Measurements from ENCODE around the gene RDH12.
A peak's percentile ranks its signal among the peaks of the same experiment; 100 is the strongest.
"Not testable (repeated sequence)": the region's sequence is repeated elsewhere in the genome, so short reads cannot be mapped to it uniquely, and the experiment has no call there.

The RDH12 gene

GRCh38 chr14:67701492-67701891, at the start of gene RDH12:
RDH12 (plus strand) TSS chr14:67701886; CDS start chr14:67722643, 20,757 bp downstream.
- not testable (repeated sequence) for DNase-seq (ENCODE audit: low spot score)

GRCh38 chr14:67652189-67652588, 49.5 kb upstream of the RDH12 start:
- no peak for DNase-seq (ENCODE audit: low spot score)

- no peak for DNase-seq (ENCODE audit: low spot score)
Measured at GRCh38 chr14:67653651-67654280, 47.9 kb upstream of the RDH12 start.

- DNase-seq (ENCODE audit: low spot score) = no peak
Measured at GRCh38 chr14:67663633-67664032, 38.1 kb upstream of the RDH12 start.

GRCh38 chr14:67665868-67666267, 35.8 kb upstream of the RDH12 start:
- peak; percentile 41 for DNase-seq (ENCODE audit: low spot score)

- DNase-seq (ENCODE audit: low spot score) = peak; percentile 80
Measured at GRCh38 chr14:67666750-67667449, 34.8 kb upstream of the RDH12 start.

- DNase-seq (ENCODE audit: low spot score) = no peak
Measured at GRCh38 chr14:67668559-67668958, 33.1 kb upstream of the RDH12 start.

GRCh38 chr14:67673451-67673850, 28.2 kb upstream of the RDH12 start:
- DNase-seq (ENCODE audit: low spot score) = no peak

- peak; percentile 67 for DNase-seq (ENCODE audit: low spot score)
Measured at GRCh38 chr14:67674139-67674479, 27.6 kb upstream of the RDH12 start.

GRCh38 chr14:67674480-67675218, 27.0 kb upstream of the RDH12 start, which contains the start of gene VTI1B:
VTI1B (minus strand) TSS chr14:67674632; CDS start chr14:67674489, 143 bp downstream.
- peak; percentile 80 for DNase-seq (ENCODE audit: low spot score)

GRCh38 chr14:67675219-67675582, 26.5 kb upstream of the RDH12 start:
- DNase-seq (ENCODE audit: low spot score) = no peak

- peak; percentile 47 for DNase-seq (ENCODE audit: low spot score)
Measured at GRCh38 chr14:67679006-67679405, 22.7 kb upstream of the RDH12 start.

- peak; percentile 92 for DNase-seq (ENCODE audit: low spot score)
Measured at GRCh38 chr14:67680121-67680602, 21.5 kb upstream of the RDH12 start.

- DNase-seq (ENCODE audit: low spot score) = peak; percentile 76
Measured at GRCh38 chr14:67680941-67681340, 20.7 kb upstream of the RDH12 start.

GRCh38 chr14:67683842-67684241, 17.8 kb upstream of the RDH12 start:
- no peak for DNase-seq (ENCODE audit: low spot score)

- no peak for DNase-seq (ENCODE audit: low spot score)
Measured at GRCh38 chr14:67690011-67690410, 11.7 kb upstream of the RDH12 start.

GRCh38 chr14:67694791-67695393, 6.8 kb upstream of the RDH12 start:
- DNase-seq (ENCODE audit: low spot score) = peak; percentile 84

GRCh38 chr14:67695394-67695949, 6.2 kb upstream of the RDH12 start, which contains the start of gene RDH11:
RDH11 (minus strand) TSS chr14:67695764; CDS start chr14:67695703, 61 bp downstream.
- DNase-seq (ENCODE audit: low spot score) = peak; percentile 92

GRCh38 chr14:67697006-67697405, 4.7 kb upstream of the RDH12 start:
- no peak for DNase-seq (ENCODE audit: low spot score)

- no peak for DNase-seq (ENCODE audit: low spot score)
Measured at GRCh38 chr14:67698179-67698578, 3.5 kb upstream of the RDH12 start.

GRCh38 chr14:67703997-67704396, 2.3 kb downstream of the RDH12 start:
- no peak for DNase-seq (ENCODE audit: low spot score)

GRCh38 chr14:67704484-67705089, 2.9 kb downstream of the RDH12 start:
- DNase-seq (ENCODE audit: low spot score) = peak; percentile 76

Measured in hematopoietic multipotent progenitor cell treated with erythropoietin and hydrocortisone succinate and interleukin-3 and kit ligand, for 15 days (in vitro differentiated cells).